ENCODE data around the gene SORBS1. TPM values are rescaled to one million over a fixed set of nuclear protein-coding genes. Genes with fewer than 3 reads are reported as not detected.

SORBS1 gene
- total and polyA plus RNA-seq, 2 of the 13 experiments (the other 11 are each of a cell fraction or from before 2014, with no cell fraction given): 16.8 to 39.8 TPM

- TF ChIP-seq FUBP1 (CRISPR knock-in tag; IDR thresholded peaks at IDR 0.05; ENCODE audit: borderline replicate concordance) (no peak), NKX3-1 (CRISPR knock-in tag; IDR thresholded peaks at IDR 0.05) (peak; percentile 65; the same call in 1 of the 2 replicates), CCAR2 (optimal IDR thresholded peaks at IDR 0.05; ENCODE audit: low read depth, low read length) (no peak), ZNF414 (CRISPR knock-in tag; IDR thresholded peaks at IDR 0.05) (peak; percentile 54; the same call in 1 of the 2 replicates), STAT5B (CRISPR knock-in tag; IDR thresholded peaks at IDR 0.05) (no peak), BRD4 (CRISPR knock-in tag; IDR thresholded peaks at IDR 0.05) (0 out of 2 replicates have a peak, but pooled peaks have one; percentile 22), SP5 (CRISPR knock-in tag; IDR thresholded peaks at IDR 0.05; ENCODE audit: borderline replicate concordance, low read depth) (no peak), PREB (CRISPR knock-in tag; IDR thresholded peaks at IDR 0.05) (no peak), ZNF224 (CRISPR knock-in tag; IDR thresholded peaks at IDR 0.05) (no peak), TBP (CRISPR knock-in tag; IDR thresholded peaks at IDR 0.05) (no peak), HNRNPL (IDR thresholded peaks at IDR 0.05; ENCODE audit: low read depth, low read length) (no peak), SATB2 (CRISPR knock-in tag; IDR thresholded peaks at IDR 0.05) (no peak), DR1 (CRISPR knock-in tag; IDR thresholded peaks at IDR 0.05) (peak; percentile 70), AHR (CRISPR knock-in tag; IDR thresholded peaks at IDR 0.05) (0 out of 2 replicates have a peak, but pooled peaks have one; percentile 3), ZSCAN21 (CRISPR knock-in tag; IDR thresholded peaks at IDR 0.05; ENCODE audit: borderline replicate concordance) (peak; percentile 53; the same call in 1 of the 2 replicates), FOXM1 (CRISPR knock-in tag; IDR thresholded peaks at IDR 0.05) (no peak)
- TF ChIP-seq, protein P1, sequence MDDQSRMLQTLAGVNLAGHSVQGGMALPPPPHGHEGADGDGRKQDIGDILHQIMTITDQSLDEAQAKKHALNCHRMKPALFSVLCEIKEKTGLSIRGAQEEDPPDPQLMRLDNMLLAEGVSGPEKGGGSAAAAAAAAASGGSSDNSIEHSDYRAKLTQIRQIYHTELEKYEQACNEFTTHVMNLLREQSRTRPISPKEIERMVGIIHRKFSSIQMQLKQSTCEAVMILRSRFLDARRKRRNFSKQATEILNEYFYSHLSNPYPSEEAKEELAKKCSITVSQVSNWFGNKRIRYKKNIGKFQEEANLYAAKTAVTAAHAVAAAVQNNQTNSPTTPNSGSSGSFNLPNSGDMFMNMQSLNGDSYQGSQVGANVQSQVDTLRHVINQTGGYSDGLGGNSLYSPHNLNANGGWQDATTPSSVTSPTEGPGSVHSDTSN (CRISPR knock-in tag; IDR thresholded peaks at IDR 0.05; ENCODE audit: borderline replicate concordance): peak; percentile 34; the same call in 1 of the 2 replicates
- TF ChIP-seq, protein P2, sequence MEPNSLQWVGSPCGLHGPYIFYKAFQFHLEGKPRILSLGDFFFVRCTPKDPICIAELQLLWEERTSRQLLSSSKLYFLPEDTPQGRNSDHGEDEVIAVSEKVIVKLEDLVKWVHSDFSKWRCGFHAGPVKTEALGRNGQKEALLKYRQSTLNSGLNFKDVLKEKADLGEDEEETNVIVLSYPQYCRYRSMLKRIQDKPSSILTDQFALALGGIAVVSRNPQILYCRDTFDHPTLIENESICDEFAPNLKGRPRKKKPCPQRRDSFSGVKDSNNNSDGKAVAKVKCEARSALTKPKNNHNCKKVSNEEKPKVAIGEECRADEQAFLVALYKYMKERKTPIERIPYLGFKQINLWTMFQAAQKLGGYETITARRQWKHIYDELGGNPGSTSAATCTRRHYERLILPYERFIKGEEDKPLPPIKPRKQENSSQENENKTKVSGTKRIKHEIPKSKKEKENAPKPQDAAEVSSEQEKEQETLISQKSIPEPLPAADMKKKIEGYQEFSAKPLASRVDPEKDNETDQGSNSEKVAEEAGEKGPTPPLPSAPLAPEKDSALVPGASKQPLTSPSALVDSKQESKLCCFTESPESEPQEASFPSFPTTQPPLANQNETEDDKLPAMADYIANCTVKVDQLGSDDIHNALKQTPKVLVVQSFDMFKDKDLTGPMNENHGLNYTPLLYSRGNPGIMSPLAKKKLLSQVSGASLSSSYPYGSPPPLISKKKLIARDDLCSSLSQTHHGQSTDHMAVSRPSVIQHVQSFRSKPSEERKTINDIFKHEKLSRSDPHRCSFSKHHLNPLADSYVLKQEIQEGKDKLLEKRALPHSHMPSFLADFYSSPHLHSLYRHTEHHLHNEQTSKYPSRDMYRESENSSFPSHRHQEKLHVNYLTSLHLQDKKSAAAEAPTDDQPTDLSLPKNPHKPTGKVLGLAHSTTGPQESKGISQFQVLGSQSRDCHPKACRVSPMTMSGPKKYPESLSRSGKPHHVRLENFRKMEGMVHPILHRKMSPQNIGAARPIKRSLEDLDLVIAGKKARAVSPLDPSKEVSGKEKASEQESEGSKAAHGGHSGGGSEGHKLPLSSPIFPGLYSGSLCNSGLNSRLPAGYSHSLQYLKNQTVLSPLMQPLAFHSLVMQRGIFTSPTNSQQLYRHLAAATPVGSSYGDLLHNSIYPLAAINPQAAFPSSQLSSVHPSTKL (CRISPR knock-in tag; IDR thresholded peaks at IDR 0.05): no peak
- TF ChIP-seq, protein P3, sequence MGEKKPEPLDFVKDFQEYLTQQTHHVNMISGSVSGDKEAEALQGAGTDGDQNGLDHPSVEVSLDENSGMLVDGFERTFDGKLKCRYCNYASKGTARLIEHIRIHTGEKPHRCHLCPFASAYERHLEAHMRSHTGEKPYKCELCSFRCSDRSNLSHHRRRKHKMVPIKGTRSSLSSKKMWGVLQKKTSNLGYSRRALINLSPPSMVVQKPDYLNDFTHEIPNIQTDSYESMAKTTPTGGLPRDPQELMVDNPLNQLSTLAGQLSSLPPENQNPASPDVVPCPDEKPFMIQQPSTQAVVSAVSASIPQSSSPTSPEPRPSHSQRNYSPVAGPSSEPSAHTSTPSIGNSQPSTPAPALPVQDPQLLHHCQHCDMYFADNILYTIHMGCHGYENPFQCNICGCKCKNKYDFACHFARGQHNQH (CRISPR knock-in tag; IDR thresholded peaks at IDR 0.05): no peak
These were observed 270.5 kb downstream of the SORBS1 start, which contains the start of gene PDLIM1 (continued) for GRCh38 chr10:95290461-95291364.
